A549 treated with CpdA at 1 μM for 4 hours (cell line): ENCODE data around the gene TMSB10. TPM values are rescaled to one million over a fixed set of nuclear protein-coding genes. Genes with fewer than 3 reads are reported as not detected.

Experiments used
- total RNA-seq: library from RNA; stranded (reverse); fragments of 200-300 nt; extraction: Qiagen RNA extraction; gene quantifications from 5 replicates; pipeline ENCODE4 v1.2.3, GENCODE V29; 2022; ENCODE audit warnings: low read depth

Gene TMSB10
- 8,266 to 8,608 TPM (median 8,507 TPM) in 5 replicates for total RNA-seq

GRCh38 chr2:84905181-84906107 is at the start of gene TMSB10:
Gene TMSB10 (plus strand): TSS chr2:84905656.

GRCh38 chr2:84880645-84881521 is 24.6 kb upstream of the TMSB10 start, which contains the start of gene TRABD2A:
Gene TRABD2A (minus strand): TSS chr2:84881084. CDS start chr2:84881039, 45 bp downstream.

Other genes with a start within 250 kb of the TMSB10 start
- gene TRABD2A, start 24.6 kb upstream of the TMSB10 start, total RNA-seq, result 8.3 to 10.2 TPM (median 9.7 TPM) in 5 replicates
- 81.8 to 102 TPM (median 92.5 TPM) in 5 replicates for gene KCMF1, start 65.5 kb downstream of the TMSB10 start, total RNA-seq
- 5.9 to 9.0 TPM (median 7.8 TPM) in 5 replicates for gene TCF7L1, start 227.7 kb downstream of the TMSB10 start, total RNA-seq